BE2C (cell line): ENCODE measurements around the gene OPN4.
A peak's percentile ranks its signal among the peaks of the same experiment; 100 is the strongest.

Source experiments
- DNase-seq: peaks from one replicate; pipeline ENCODE4 v3.0.0-alpha.2; 2020
- H3K27me3 ChIP-seq: fragments of 250-450 bp; sonication (Bioruptor Pico); 2 replicates; pipeline ENCODE4 v1.5.1; 2020; ENCODE audit warnings: mild to moderate bottlenecking
- H3K36me3 ChIP-seq: fragments of 250-450 bp; sonication (Bioruptor Pico); 2 replicates; pipeline ENCODE4 v1.5.1; 2020; ENCODE audit warnings: mild to moderate bottlenecking
- H3K4me1 ChIP-seq: fragments of 250-450 bp; sonication (Bioruptor Pico); 2 replicates; pipeline ENCODE4 v1.5.1; 2020
- H3K4me3 ChIP-seq: 2 replicates; pipeline ENCODE4 v1.5.1; 2011; ENCODE audit warnings: low read depth, low read length
- H3K9me3 ChIP-seq: fragments of 250-450 bp; sonication (Bioruptor Pico); 2 replicates; pipeline ENCODE4 v1.5.1; 2020
- TF ChIP-seq, protein P1 (sequence below): IDR thresholded peaks from 2 replicates; pipeline ENCODE4 v1.5.1; 2012; ENCODE audit warnings: mild to moderate bottlenecking, low read depth, low read length

Gene OPN4

DNA sequence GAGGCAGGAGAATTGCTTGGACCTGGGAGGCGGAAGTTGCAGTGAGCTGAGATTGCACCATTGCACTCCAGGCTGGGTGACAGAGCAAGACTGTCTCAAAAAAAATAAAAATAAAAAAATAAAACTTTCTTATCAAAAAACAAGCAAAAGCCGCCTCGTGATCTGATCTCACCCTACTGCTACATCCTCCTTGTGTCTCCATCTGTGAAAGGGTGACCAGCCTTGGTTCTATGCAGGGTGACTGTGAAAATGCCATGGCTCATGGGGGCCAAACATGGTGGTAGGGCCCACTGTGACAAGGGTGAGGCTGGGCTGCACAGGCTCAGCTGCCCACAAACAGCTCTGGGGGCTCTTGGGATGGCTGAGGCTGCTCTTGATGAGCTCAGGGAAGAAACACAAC lies 968 bp upstream of the OPN4 start:
- no peak overlapping the region for H3K4me3 ChIP-seq
- H3K4me1 ChIP-seq = peaks cover 9% of the 10 kb centered on the region
- H3K36me3 ChIP-seq = no peaks in the 10 kb centered on the region
- H3K9me3 ChIP-seq = no peaks in the 10 kb centered on the region
- no peak for DNase-seq
- TF ChIP-seq, protein P1, sequence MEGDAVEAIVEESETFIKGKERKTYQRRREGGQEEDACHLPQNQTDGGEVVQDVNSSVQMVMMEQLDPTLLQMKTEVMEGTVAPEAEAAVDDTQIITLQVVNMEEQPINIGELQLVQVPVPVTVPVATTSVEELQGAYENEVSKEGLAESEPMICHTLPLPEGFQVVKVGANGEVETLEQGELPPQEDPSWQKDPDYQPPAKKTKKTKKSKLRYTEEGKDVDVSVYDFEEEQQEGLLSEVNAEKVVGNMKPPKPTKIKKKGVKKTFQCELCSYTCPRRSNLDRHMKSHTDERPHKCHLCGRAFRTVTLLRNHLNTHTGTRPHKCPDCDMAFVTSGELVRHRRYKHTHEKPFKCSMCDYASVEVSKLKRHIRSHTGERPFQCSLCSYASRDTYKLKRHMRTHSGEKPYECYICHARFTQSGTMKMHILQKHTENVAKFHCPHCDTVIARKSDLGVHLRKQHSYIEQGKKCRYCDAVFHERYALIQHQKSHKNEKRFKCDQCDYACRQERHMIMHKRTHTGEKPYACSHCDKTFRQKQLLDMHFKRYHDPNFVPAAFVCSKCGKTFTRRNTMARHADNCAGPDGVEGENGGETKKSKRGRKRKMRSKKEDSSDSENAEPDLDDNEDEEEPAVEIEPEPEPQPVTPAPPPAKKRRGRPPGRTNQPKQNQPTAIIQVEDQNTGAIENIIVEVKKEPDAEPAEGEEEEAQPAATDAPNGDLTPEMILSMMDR = no peak
- H3K27me3 ChIP-seq = no peaks in the 10 kb centered on the region

- H3K4me1 ChIP-seq = peaks cover 7% of the 10 kb centered on the region
- H3K4me3 ChIP-seq = no peak overlapping the region
- no peak for DNase-seq
- TF ChIP-seq, protein P1 = no peak
- no peaks in the 10 kb centered on the region for H3K36me3 ChIP-seq
- no peaks in the 10 kb centered on the region for H3K9me3 ChIP-seq
- no peaks in the 10 kb centered on the region for H3K27me3 ChIP-seq
These were observed 360 bp upstream of the OPN4 start for GRCh38 chr10:86653987-86654386.

GRCh38 chr10:86655173-86655540 lies 810 bp downstream of the OPN4 start:
- no peaks in the 10 kb centered on the region for H3K36me3 ChIP-seq
- DNase-seq = no peak
- no peak overlapping the region for H3K4me3 ChIP-seq
- H3K9me3 ChIP-seq = no peaks in the 10 kb centered on the region
- H3K27me3 ChIP-seq = no peaks in the 10 kb centered on the region
- TF ChIP-seq, protein P1 = no peak
- H3K4me1 ChIP-seq = peaks cover 4% of the 10 kb centered on the region

DNA sequence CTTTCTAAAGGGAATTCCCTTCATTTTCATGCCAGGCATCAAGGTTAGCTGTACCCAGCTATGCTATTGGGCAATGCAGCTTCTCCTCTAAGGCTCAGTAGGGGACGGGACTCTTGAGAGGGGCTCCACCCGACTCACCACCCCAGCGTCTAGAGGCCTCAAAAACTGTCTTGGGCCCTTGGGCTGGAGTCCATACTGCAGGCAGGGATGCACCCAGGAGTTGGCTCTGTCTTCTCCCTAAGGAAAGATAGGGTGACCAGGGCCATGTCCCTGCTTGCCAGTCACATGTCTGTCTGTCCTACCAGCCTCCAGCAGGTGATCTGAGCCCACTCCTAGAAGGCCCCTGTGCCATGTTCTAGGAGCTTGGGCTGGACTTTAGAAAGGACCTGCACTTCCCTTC lies 1.2 kb downstream of the OPN4 start:
- TF ChIP-seq, protein P1 = no peak
- Histone ChIP-seq H3K4me1 (peaks cover 4% of the 10 kb centered on the region), H3K9me3 (no peaks in the 10 kb centered on the region), H3K27me3 (no peaks in the 10 kb centered on the region), H3K4me3 (no peak overlapping the region), H3K36me3 (no peaks in the 10 kb centered on the region)
- no peak for DNase-seq

- no peaks in the 10 kb centered on the region for H3K27me3 ChIP-seq
- H3K4me1 ChIP-seq = peaks cover 11% of the 10 kb centered on the region
- TF ChIP-seq, protein P1 = no peak
These were observed 2.7 kb downstream of the OPN4 start for GRCh38 chr10:86657011-86657395.

GRCh38 chr10:86657396-86658011 lies 3.2 kb downstream of the OPN4 start:
- TF ChIP-seq, protein P1 = no peak
- no peaks in the 10 kb centered on the region for H3K27me3 ChIP-seq
- no peak for DNase-seq
- no peaks in the 10 kb centered on the region for H3K36me3 ChIP-seq
- no peaks in the 10 kb centered on the region for H3K9me3 ChIP-seq
- H3K4me3 ChIP-seq = no peak overlapping the region
- peaks cover 16% of the 10 kb centered on the region for H3K4me1 ChIP-seq

More at GRCh38 chr10:86657011-86657395, 2.7 kb downstream of the OPN4 start:
- H3K9me3 ChIP-seq = no peaks in the 10 kb centered on the region
- peak; percentile 2 for DNase-seq
- H3K4me3 ChIP-seq = no peak overlapping the region
- H3K36me3 ChIP-seq = no peaks in the 10 kb centered on the region
